Activated CD8-positive, alpha-beta memory T cell treated with anti-CD3 and anti-CD28 coated beads, Interleukin-2, amount 50 U/mL, for 1 hour (primary cell): ENCODE data around the gene IQCB1.
"Not testable (repeated sequence)": the region's sequence is repeated elsewhere in the genome, so short reads cannot be mapped to it uniquely, and the experiment has no call there.

Source experiments
- DNase-seq: peaks from one replicate; pipeline ENCODE4 v3.0.0-alpha.2; 2020; ENCODE audit errors: extremely low read depth

Gene IQCB1

GRCh38 chr3:121834671-121835464 lies at the start of gene IQCB1, which contains the start of gene EAF2:
Gene IQCB1 (minus strand): TSS chr3:121835060. CDS start chr3:121828960, 6,100 bp downstream.
Gene EAF2 (plus strand): TSS chr3:121835209. CDS start chr3:121835286, 77 bp downstream.
- DNase-seq, result peak; percentile 85

GRCh38 chr3:121883507-121883906 lies 48.6 kb upstream of the IQCB1 start:
- no peak for DNase-seq

GRCh38 chr3:121878411-121878810 lies 43.6 kb upstream of the IQCB1 start:
- DNase-seq, result no peak

- DNase-seq, result no peak
These were observed 36.6 kb upstream of the IQCB1 start for GRCh38 chr3:121871430-121871829.

GRCh38 chr3:121870717-121871116 lies 35.9 kb upstream of the IQCB1 start:
- DNase-seq, result no peak

GRCh38 chr3:121869736-121870135 lies 34.9 kb upstream of the IQCB1 start:
- DNase-seq, result no peak

- no peak for DNase-seq
These were observed 28.9 kb upstream of the IQCB1 start for GRCh38 chr3:121863801-121864200.

GRCh38 chr3:121863247-121863646 lies 28.4 kb upstream of the IQCB1 start:
- DNase-seq, result not testable (repeated sequence)

- not testable (repeated sequence) for DNase-seq
These were observed 22.9 kb upstream of the IQCB1 start for GRCh38 chr3:121857778-121858177.

- DNase-seq, result no peak
These were observed 20.7 kb upstream of the IQCB1 start for GRCh38 chr3:121855555-121855954.

GRCh38 chr3:121852256-121852655 lies 17.4 kb upstream of the IQCB1 start:
- DNase-seq, result no peak

GRCh38 chr3:121844892-121845291 lies 10.0 kb upstream of the IQCB1 start:
- no peak for DNase-seq

- no peak for DNase-seq
These were observed 5.1 kb upstream of the IQCB1 start for GRCh38 chr3:121839962-121840361.

GRCh38 chr3:121836481-121836880 lies 1.6 kb upstream of the IQCB1 start:
- DNase-seq, result no peak

- no peak for DNase-seq
These were observed 1.2 kb upstream of the IQCB1 start for GRCh38 chr3:121836064-121836463.

- DNase-seq, result no peak
These were observed 573 bp upstream of the IQCB1 start for GRCh38 chr3:121835465-121835801.

GRCh38 chr3:121834157-121834670 lies 646 bp downstream of the IQCB1 start:
- no peak for DNase-seq

GRCh38 chr3:121822973-121823372 lies 11.9 kb downstream of the IQCB1 start:
- no peak for DNase-seq

GRCh38 chr3:121821421-121822199 lies 13.2 kb downstream of the IQCB1 start:
- DNase-seq, result no peak

- DNase-seq, result no peak
These were observed 15.6 kb downstream of the IQCB1 start for GRCh38 chr3:121819236-121819635.

GRCh38 chr3:121818578-121818977 lies 16.3 kb downstream of the IQCB1 start:
- no peak for DNase-seq

GRCh38 chr3:121817753-121818152 lies 17.1 kb downstream of the IQCB1 start:
- no peak for DNase-seq

GRCh38 chr3:121809249-121809648 lies 25.6 kb downstream of the IQCB1 start:
- DNase-seq, result no peak
